ENCODE results near the gene PSMB2.

Gene PSMB2

GRCh38 chr1:35558374-35559316 lies 82.7 kb downstream of the PSMB2 start:
- H3K36me3 ChIP-seq (ENCODE audit: insufficient read depth, low read depth, low read length) = peaks cover 40% of the 10 kb centered on the region
- no peaks in the 10 kb centered on the region for H3K9me3 ChIP-seq (ENCODE audit: insufficient read depth, low read depth, low read length)
- peaks cover 26% of the 10 kb centered on the region for H3K4me1 ChIP-seq (ENCODE audit: insufficient read depth, low read length)
- peak overlapping the region; percentile 42 for H3K27ac ChIP-seq (ENCODE audit: low read length)
- peak overlapping the region; percentile 79 for H3K9ac ChIP-seq (ENCODE audit: low read depth, low read length)
- no peaks in the 10 kb centered on the region for H3K27me3 ChIP-seq (ENCODE audit: insufficient read depth, low read length)
- H3K4me3 ChIP-seq (ENCODE audit: low read length) = peak overlapping the region; percentile 82

GRCh38 chr1:35557611-35558373 lies 83.5 kb downstream of the PSMB2 start, which contains the start of gene NCDN:
Gene NCDN, plus strand, starts transcription at chr1:35557799. Its CDS starts 392 bp downstream, at chr1:35558191.
- Histone ChIP-seq H3K27me3 (ENCODE audit: insufficient read depth, low read length) (no peaks in the 10 kb centered on the region), H3K27ac (ENCODE audit: low read length) (peak within 1 kb of the TSS; percentile 72), H3K4me3 (ENCODE audit: low read length) (peak within 1 kb of the TSS; percentile 82), H3K9ac (ENCODE audit: low read depth, low read length) (peak within 1 kb of the TSS; percentile 79), H3K9me3 (ENCODE audit: insufficient read depth, low read depth, low read length) (no peaks in the 10 kb centered on the region), H3K4me1 (ENCODE audit: insufficient read depth, low read length) (peaks cover 28% of the 10 kb centered on the region), H3K36me3 (ENCODE audit: insufficient read depth, low read depth, low read length) (peaks cover 40% of the 10 kb centered on the region)

- no peaks in the 10 kb centered on the region for H3K27me3 ChIP-seq (ENCODE audit: insufficient read depth, low read length)
- H3K9ac ChIP-seq (ENCODE audit: low read depth, low read length) = peak within 1 kb of the TSS; percentile 79
- H3K4me1 ChIP-seq (ENCODE audit: insufficient read depth, low read length) = peaks cover 28% of the 10 kb centered on the region
- no peaks in the 10 kb centered on the region for H3K9me3 ChIP-seq (ENCODE audit: insufficient read depth, low read depth, low read length)
- H3K4me3 ChIP-seq (ENCODE audit: low read length) = peak within 1 kb of the TSS; percentile 82
- peak within 1 kb of the TSS; percentile 72 for H3K27ac ChIP-seq (ENCODE audit: low read length)
- peaks cover 40% of the 10 kb centered on the region for H3K36me3 ChIP-seq (ENCODE audit: insufficient read depth, low read depth, low read length)
Measured at GRCh38 chr1:35557118-35557610, 84.2 kb downstream of the PSMB2 start, which contains the start of gene KIAA0319L. Gene KIAA0319L, minus strand, starts transcription at chr1:35557403. Its CDS starts 2,912 bp downstream, at chr1:35554491.

GRCh38 chr1:35556484-35557117 lies 84.7 kb downstream of the PSMB2 start:
- peaks cover 40% of the 10 kb centered on the region for H3K36me3 ChIP-seq (ENCODE audit: insufficient read depth, low read depth, low read length)
- peak overlapping the region; percentile 82 for H3K4me3 ChIP-seq (ENCODE audit: low read length)
- peaks cover 28% of the 10 kb centered on the region for H3K4me1 ChIP-seq (ENCODE audit: insufficient read depth, low read length)
- H3K9me3 ChIP-seq (ENCODE audit: insufficient read depth, low read depth, low read length) = no peaks in the 10 kb centered on the region
- H3K9ac ChIP-seq (ENCODE audit: low read depth, low read length) = peak overlapping the region; percentile 79; the same call in 1 of the 2 replicates
- H3K27me3 ChIP-seq (ENCODE audit: insufficient read depth, low read length) = no peaks in the 10 kb centered on the region
- H3K27ac ChIP-seq (ENCODE audit: low read length) = peak overlapping the region; percentile 72

- Histone ChIP-seq H3K4me1 (ENCODE audit: insufficient read depth, low read length) (peaks cover 28% of the 10 kb centered on the region), H3K27me3 (ENCODE audit: insufficient read depth, low read length) (no peaks in the 10 kb centered on the region), H3K27ac (ENCODE audit: low read length) (peak overlapping the region; percentile 94), H3K9ac (ENCODE audit: low read depth, low read length) (peak overlapping the region; percentile 79; the same call in 1 of the 2 replicates), H3K36me3 (ENCODE audit: insufficient read depth, low read depth, low read length) (peaks cover 37% of the 10 kb centered on the region), H3K9me3 (ENCODE audit: insufficient read depth, low read depth, low read length) (no peaks in the 10 kb centered on the region), H3K4me3 (ENCODE audit: low read length) (peak overlapping the region; percentile 82)
Measured at GRCh38 chr1:35555601-35556477, 85.5 kb downstream of the PSMB2 start.

GRCh38 chr1:35555212-35555584 lies 86.1 kb downstream of the PSMB2 start:
- Histone ChIP-seq H3K4me1 (ENCODE audit: insufficient read depth, low read length) (peaks cover 28% of the 10 kb centered on the region), H3K27ac (ENCODE audit: low read length) (peak overlapping the region; percentile 94), H3K9me3 (ENCODE audit: insufficient read depth, low read depth, low read length) (no peaks in the 10 kb centered on the region), H3K27me3 (ENCODE audit: insufficient read depth, low read length) (no peaks in the 10 kb centered on the region), H3K9ac (ENCODE audit: low read depth, low read length) (peak overlapping the region; percentile 79; the same call in 1 of the 2 replicates), H3K4me3 (ENCODE audit: low read length) (peak overlapping the region; percentile 82), H3K36me3 (ENCODE audit: insufficient read depth, low read depth, low read length) (peaks cover 39% of the 10 kb centered on the region)

- Histone ChIP-seq H3K9ac (ENCODE audit: low read depth, low read length) (peak overlapping the region; percentile 79), H3K27ac (ENCODE audit: low read length) (peak overlapping the region; percentile 94), H3K9me3 (ENCODE audit: insufficient read depth, low read depth, low read length) (no peaks in the 10 kb centered on the region), H3K4me1 (ENCODE audit: insufficient read depth, low read length) (peaks cover 28% of the 10 kb centered on the region), H3K27me3 (ENCODE audit: insufficient read depth, low read length) (no peaks in the 10 kb centered on the region), H3K36me3 (ENCODE audit: insufficient read depth, low read depth, low read length) (peaks cover 40% of the 10 kb centered on the region), H3K4me3 (ENCODE audit: low read length) (peak overlapping the region; percentile 82)
Measured at GRCh38 chr1:35554266-35555211, 86.8 kb downstream of the PSMB2 start.

GRCh38 chr1:35553851-35554250 lies 87.5 kb downstream of the PSMB2 start:
- peak overlapping the region; percentile 82 for H3K27ac ChIP-seq (ENCODE audit: low read length)
- H3K36me3 ChIP-seq (ENCODE audit: insufficient read depth, low read depth, low read length) = peaks cover 46% of the 10 kb centered on the region
- peak overlapping the region; percentile 82 for H3K4me3 ChIP-seq (ENCODE audit: low read length)
- H3K4me1 ChIP-seq (ENCODE audit: insufficient read depth, low read length) = peaks cover 28% of the 10 kb centered on the region
- H3K9me3 ChIP-seq (ENCODE audit: insufficient read depth, low read depth, low read length) = no peaks in the 10 kb centered on the region
- H3K27me3 ChIP-seq (ENCODE audit: insufficient read depth, low read length) = no peaks in the 10 kb centered on the region
- H3K9ac ChIP-seq (ENCODE audit: low read depth, low read length) = peak overlapping the region; percentile 79; the same call in 1 of the 2 replicates

Data from iPS-20b (cell line).